GM21390 (cell line): ENCODE data around the gene RETREG1.
"Not testable (repeated sequence)": the region's sequence is repeated elsewhere in the genome, so short reads cannot be mapped to it uniquely, and the experiment has no call there.

Source experiments
- ATAC-seq: cut with Tn5 transposase; IDR thresholded peaks from one replicate; pipeline ENCODE4 v1.9.1; 2021; ENCODE audit not compliant: unreplicated experiment

The RETREG1 gene

DNA sequence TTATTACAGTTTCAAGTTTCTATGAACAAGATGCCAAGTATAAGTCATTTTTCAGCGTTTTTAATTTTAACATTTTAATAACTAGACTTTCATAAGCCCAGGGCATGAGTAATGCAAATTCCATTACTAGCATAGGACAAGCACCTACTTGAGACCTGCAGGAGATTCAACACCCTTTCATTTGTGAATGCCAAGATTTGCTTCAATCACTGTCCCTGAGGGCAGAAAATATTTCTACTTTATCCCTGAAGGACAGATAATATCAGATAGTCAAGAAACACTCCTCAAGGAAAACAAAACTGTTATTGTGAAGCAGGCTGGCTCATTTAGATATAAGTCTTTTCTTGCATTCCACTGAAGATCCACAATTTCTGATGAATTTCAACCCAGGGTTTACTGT is 123.5 kb downstream of the RETREG1 start:
- ATAC-seq: no peak

DNA sequence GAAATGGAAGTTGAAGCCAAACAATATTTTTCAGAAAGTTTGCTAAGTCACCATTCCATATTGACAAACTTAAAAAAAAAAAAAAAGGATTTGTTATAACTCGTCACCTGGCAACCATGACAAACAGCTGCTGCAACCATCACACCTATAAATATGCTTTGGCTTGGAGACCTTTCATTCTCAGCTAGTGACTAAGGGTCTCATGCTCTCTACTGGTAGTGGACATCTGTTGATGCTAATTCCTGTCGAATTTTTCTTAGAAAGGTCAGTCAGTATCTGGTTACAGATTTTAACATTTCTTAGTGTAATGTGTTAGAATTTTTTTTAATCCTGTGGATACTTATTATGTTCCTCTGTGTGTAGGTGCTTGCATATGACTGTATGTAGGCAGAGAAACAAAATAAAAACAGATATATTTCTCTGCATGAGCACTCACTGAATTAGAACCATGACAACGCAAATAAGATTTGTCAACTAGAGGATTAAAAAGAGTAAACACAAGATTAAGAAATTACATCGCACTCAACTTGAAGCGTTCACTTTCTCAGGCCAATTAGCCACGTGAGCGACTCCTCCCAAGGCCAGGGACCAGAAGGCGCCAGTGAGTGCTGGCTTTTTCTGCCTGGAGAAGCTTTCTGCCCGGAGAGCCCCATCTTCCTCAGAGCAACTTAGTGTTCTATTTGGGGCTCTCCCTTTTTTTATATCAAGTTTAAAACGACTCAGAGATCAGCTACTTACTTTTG is 124.2 kb downstream of the RETREG1 start:
- ATAC-seq: no peak

DNA sequence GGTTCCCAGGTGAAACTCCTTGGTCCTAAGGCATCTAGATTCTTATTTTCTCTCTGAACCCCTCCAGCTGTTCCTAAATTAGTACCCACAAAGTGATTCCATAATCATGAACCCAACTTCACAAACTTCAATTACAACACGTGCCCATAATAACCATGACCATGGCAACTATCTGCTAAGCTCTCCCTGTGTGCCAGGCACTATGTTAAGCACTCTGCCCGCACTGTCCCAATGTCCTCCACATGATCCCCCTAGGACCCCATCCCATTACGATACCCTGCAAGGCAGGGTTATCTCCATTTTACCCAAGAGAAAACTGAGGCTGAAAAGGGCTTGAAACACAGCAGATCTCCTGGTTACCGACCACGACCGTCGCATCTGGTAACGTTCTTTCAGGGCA is 125.9 kb downstream of the RETREG1 start:
- no peak for ATAC-seq

DNA sequence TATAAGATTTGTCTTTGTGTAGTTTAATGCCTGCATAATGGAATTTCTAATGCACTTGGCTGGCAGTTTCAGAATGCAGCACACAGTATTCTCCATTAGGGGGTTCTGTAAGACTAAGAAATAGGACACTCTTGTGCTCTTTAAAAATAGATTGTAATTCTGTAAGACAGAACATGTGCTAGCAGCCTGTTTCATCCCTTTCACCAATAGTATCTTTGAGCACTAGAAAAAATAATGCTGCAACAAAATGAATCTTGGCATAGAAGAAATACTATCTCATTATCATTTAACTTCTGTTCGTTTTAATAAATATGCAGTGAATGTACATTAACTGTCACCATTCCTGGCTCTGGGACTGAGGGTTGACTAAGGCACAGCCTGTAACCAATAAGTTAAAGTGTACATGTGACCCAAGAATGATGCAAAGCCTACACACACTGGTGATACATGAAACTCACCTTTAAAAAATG is 127.4 kb downstream of the RETREG1 start:
- ATAC-seq: peak; percentile 66

DNA sequence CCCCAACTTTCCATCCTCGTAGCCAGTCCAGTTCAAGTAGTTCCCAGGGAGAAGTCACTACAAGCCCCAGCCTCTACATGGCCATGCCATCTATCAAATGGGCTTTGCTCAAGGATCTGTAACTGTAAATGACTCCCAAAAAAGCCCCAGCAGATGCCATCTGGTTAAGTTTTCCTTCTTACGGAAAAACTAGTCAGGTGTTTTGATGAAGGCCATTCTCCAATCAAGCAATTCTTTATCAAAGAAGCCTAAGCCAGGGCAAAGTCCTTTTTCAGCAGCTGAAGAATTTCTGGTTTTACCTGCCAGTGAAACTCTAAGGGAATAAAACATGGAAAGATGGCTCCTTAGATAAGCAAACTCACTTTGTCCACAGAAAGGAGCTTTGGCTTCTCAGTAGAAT is 129.3 kb downstream of the RETREG1 start:
- ATAC-seq: no peak

DNA sequence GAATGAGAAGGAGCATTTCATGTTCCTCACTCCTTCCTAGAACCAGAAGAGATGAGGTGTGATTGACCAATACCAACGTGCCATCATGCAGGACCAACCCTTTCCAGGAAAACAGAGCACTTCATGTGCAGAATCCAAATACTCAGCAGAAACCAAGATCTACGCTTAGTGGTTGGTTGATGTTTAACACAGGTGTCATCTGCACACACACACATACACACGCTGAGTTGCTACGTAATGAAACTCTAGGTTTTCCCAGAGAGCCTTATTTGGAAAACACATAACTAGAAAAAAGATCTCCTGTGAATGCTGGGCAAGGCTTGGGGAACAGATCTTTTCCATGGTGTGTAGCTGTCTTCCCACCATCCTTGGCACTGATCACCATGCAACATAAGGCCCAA is 130.1 kb downstream of the RETREG1 start:
- no peak for ATAC-seq

DNA sequence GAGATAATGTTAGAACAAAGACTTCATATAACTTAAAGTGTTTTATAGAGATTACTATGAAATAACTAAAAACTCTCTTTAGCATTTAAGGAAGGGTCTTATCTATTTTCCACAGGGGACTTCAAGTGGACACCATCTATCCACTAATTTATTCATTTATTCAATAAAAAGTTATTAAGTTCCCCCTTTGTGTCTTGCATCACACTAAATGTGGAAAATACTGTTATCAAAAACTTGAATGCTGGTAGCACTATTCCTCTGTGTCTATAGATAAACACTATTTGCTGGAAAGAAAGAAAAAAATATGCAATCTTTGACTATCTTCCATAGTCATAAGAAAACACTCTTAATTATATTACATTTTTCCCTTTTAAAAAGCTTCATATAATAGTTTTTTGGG is 131.1 kb downstream of the RETREG1 start:
- no peak for ATAC-seq

DNA sequence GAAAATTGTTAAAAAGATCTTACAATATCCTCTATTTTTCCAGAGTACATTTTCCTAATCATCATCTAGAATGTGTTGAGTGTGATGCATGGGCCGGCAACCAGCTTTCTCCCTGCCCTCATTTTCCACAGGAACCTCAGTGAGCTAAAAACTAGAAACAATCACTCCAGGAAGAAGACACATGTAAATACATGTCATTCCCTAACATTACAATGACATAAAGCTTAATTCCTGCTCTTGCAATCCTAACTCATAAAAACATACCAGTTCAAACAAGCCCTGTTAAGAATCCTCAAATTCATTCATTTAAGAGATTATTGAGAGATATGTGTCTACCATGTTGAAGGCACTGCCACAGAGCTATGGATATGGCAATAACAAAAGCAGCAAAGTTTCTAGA is 132.7 kb downstream of the RETREG1 start:
- ATAC-seq: no peak

DNA sequence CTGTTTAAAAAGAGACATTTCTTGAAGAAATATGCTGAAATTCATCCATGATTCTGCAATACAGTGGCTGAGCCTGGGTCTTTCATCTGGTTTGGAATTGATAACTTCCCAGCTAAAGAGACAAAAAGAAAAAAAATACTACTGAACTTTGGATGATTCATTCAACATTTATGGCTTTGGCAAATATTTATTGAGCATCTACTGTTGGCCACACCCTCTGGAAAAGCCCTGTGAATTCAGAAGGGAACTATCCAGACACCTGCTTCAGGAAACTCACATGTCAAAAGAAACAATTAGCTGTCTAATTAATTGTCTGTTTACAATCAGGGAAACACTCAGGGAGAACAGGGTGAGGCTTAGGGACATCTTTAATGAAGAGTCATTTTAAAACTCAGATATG is 133.4 kb downstream of the RETREG1 start:
- ATAC-seq: no peak

DNA sequence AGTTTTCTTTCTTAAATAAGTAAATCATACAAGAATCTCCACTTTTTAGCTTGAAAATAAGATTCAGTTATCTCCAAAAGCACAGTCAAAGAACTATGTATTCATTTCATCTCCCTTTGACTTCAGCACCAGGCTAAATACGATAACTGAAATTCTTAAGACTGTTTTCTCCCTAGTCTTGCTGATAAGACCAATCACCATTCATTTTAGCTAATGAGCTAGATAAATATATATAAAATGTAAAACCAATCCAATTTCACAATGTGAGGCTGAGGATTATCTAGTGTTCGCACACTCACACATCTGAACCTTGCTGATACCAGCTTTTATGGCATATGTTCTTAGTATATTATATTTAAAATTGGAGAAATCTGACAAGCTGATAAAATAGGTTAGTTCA is 133.9 kb downstream of the RETREG1 start:
- no peak for ATAC-seq

DNA sequence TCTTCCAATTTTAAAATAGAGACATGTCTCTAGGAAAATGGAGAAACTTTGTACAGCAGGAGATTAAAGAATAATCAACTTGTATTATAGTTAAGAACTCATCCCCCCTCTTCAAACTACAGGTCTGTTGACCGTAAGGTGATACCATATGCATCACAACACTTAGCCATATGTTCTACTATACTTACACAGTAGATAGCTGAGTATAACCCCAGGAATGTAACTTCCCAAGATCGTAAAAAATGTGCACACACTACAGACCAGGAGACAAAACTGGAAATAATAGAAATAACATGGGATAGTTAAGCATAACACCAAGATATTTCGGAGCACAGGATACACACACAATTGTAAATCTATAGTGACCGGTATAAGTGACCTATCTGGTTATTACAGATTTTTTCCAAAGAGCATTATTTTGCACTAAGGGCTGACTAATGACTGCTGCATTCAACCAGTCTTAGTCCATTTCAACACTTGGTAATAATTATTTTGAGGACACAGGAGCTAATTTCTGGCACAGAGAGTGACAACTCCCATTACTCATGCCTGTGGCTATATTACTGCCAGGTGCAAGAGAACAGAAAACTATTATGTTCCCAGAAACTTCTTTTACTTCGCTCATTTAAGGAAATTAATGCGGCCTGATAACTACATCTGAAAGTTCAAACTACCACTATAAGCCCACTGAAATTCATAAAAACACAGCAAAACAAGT is 135.8 kb downstream of the RETREG1 start:
- ATAC-seq: no peak

DNA sequence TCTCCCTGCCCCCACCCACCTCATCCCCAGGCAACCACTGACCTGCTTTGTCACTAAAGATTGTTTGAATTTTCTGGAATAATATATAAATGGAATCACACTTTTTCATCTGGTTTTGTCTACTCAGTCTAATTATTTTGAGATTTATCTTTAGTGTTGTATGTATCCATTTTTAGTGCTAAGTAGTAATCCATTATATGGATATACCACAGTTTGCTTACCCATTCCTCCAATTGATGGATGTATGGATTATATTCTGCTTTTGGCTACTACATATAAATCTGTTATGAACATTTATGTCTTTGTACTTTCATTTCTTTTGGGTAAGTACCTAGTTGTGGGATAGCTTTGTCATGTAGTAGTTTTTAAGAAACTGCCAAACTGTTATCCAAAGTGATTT is 136.7 kb downstream of the RETREG1 start:
- no peak for ATAC-seq

DNA sequence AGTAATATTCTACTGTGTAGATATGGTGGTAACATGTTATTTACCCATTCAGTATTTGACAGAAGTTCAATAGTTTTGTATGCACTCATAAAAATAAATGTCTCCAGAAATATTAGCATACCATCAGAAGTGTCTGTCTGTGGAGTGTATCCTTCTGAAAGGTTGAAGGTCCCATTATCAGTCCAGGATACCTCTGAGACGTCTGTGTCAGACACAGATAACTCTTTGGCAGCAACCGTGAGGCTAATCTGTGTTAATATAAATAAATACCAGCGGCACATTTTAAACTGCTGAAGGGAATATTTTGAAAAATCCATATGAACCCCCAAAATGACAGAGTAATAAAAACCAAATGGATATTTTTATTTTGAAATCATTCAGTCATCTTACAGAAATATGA is 139.3 kb downstream of the RETREG1 start:
- no peak for ATAC-seq

DNA sequence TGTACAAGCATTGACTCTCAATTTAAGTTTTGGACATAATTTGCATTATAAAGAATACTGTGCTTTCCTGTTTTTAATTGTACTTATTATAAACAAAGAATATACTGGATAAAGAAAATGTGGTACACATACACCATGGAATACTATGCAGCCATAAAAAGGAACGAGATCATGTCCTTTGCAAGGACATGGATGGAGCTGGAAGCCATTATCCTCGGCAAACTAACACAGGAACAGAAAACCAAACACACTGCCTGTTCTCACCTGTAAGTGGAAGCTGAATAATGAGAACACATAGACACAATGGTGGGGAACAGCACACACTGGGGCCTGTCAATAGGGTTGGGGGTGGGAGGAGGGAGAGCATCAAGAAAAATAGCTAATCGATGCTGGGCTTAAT is 140.4 kb downstream of the RETREG1 start:
- not testable (repeated sequence) for ATAC-seq

DNA sequence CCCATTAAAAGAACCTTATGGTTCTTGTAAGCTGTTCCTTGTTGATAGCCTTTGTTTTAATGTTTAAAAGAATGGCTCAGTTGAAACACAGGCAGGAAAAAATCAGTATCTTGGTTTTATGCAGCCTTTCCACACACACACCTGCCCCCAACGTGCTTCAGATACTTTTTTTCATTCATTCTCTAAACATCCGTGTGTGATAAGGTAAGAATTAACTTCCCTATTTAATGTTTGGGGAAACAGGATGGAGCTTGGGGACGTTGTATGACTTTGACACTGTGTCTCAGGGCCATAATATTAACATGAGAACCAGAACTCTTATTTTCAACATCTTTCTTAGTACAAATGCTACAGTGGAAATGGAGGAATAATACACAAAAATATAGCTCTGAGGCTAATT is 145.4 kb downstream of the RETREG1 start:
- ATAC-seq: no peak

DNA sequence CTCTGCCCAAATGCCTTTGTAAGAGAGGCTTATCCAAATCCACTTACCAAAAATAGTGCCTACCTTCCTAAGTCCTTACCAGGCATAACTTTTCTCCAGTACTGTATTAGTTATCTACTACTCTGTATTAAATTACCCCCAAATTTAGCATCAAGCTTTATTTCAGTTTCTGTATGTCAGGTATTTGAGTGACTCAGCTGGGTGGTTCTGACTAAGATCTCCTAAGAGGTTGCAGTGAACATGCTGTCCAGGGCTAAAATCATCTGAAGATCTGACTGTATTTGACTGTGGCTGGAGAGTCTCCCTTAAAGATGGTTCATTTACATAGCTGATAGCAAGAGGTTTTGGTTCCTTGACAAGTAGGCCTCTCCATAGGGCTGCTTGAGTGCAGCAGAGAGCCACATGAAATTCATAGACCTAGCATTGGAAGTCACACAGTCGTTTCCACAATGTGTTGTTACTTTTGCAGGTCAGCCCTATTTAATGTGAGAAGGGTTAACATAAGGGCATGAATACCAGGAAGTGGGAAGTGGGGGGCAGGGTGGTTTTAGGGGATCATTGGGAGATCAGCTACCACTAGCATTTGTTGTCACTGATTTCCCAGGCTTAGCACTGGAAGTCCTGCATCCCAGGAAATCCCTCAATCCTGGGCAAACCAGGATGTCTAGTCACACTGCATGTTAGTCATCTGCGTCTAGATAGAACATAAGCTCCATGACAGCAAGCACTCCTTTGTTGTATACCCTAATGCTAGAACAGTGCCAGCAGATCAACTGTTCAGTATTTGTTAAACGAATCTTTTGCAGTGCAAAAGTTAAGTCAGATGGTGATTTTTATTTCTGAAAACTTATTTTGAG is 149.2 kb downstream of the RETREG1 start:
- peak; percentile 79 for ATAC-seq

DNA sequence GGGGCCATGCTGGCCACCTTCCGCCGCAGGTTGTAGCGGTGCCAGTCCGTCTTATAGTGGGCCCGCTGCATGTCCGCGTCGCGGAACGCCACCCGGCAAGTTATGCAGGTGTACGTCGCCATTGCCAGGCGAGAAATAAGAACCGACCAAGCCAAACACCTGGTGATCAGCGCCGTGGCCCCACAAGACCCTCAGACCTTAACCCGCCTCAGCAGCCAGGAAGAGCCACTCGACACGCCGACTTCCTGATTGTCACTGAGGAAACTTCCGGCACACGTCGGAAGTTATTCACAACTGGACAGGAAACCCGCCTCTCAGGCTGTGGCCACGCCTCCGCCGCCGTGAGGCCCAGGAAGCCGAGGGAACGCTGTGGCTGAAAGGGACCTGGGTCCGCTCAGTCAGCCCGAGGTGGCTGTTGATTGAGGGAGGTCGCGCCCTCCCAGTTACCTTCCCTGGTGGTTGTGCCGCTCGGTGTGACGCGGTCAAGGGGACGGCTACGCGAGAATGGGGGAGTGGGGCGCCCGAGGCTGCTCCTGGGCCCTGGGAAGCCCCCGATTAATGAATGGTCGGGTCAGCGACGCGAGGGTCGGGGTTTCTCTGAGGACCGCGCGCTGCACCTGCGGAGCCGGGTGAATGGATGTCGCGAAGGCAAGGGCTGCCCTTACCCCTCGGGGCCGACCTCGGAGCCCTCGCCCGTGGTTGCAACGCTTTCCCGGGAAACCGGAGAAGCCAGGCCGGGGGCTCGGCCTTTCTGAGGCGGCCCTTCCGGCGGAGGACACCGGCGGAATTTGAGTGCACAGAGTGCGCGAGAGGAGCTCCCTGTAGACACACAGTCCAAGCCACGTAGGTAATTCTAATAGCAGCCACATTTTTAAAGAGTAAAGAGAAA is 151.0 kb downstream of the RETREG1 start, which contains the start of gene ZNF622:
ZNF622 (minus strand) TSS at position 257 of the 889 bp plus-strand sequence; CDS start at position 122, 135 bp downstream.
- peak; percentile 81 for ATAC-seq

DNA sequence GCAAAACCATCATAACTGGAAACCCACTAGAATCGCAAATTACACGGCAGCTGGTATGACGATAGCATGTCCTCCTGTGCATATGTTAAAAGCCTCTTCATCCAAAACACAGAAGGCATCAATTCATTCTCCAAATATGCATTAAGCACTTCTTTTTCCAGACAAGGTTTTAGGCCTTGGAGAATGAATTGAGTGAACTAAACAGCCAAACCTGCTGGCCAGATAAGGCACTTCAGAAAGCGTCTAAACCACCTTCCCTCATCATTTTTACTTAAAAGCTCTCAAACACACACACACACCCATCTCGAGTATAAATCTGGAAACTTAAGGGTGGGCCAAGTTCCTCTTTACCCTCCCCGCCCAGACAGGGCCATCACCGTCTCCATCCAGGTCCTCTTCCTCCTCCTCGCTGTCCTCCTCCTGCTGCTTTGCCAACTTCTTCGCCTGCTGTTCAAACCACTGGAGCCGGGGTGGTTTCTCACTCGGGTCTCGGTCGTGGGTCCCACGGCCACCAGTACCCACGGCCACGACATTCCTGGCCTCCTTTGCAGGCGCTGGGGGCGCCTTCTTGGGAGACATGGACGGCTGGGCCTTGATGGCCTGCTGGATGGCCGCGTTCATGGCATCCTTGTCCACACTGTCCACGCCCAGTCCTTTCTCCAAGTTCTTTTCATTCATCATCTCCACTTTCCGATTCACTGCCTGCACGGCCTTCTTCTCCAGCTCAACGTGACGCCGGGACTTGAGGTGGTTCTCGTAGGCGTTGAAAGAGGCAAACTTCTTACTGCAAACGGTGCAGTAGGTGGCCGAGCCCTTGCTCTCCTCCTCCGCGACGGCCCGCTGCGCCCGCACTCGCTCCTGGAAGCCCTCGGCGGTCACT is 151.9 kb downstream of the RETREG1 start:
- ATAC-seq: no peak

DNA sequence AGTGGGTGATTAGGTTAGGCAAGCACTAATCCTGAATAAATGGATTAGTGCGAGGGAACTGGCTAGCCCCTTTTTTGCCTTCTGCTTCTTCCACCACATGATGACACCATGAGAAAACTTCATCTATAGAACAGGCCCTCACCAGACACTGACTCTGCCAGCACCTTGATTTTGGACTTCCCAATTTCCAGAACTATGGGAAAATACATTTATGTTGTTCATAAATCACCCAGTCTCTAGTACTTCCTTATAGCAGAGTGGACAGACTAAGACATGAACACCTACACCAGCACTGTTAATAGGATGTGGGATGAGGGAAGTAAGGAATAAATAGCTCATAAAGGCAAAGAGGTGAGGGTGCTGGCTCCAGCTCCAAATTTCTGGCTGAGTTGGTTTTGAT is 152.6 kb downstream of the RETREG1 start:
- ATAC-seq: no peak

DNA sequence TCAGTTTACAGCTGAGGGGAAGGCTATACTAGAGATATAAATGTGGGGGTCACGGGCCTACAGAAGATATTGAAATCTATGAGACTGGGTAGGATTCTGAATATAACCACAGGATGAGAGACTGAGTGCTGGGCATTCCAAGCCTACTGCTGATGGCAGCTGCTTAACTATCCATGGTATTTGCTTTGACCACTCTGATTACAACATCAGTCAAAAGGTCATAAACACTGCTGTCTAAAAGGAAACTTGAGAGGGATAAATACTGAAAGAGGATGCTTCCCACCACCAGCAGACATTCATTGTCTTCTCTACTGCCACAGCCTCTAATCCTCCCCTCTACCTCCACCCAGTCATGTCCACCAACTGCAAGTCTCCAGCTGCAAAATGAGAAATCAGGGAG is 155.0 kb downstream of the RETREG1 start:
- no peak for ATAC-seq
